ENCODE data around the gene VSX1.

Gene VSX1

DNA sequence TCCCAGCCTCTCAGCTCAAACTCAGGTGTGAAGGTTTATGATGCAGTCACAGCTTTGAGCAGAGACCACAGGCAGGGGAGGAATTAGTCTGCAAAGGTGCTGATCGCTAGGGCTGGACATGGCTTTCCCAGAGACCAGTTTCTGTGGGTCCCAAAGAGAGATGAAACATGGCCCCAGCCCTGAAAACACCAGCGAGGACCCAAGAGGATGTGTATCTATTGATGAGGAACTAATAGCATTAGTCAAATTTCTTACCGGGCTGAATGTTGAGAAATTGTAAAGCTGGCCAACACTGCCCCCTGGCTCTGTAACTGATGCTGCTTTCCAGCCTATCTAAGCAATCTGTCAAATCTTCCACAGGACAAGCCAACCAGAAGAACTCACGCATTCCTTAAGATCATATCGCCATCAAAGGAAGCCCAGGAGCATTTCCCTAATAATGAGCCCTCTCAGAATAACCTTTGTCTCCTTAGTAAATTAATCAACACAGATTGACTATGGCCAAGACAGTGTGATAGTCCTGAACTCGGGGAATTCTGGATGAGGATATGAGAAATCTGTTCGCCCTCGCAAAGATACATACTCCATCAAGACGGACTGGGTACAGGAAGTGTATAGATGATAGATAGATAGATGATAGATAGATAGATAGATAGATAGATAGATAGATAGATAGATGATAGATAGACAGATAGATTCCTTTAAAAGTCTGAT lies 16.2 kb downstream of the VSX1 start:
- DNase-seq (ENCODE audit: low read depth in 1 of 2, low spot score in 1 of 2), result peak in 1 of 2 donors; percentile 43

GRCh38 chr20:25065072-25065624 lies 16.8 kb downstream of the VSX1 start:
- DNase-seq (ENCODE audit: low read depth in 1 of 2, low spot score in 1 of 2), result no peak

- no peak for DNase-seq (ENCODE audit: low read depth in 1 of 2, low spot score in 1 of 2)
Observed at GRCh38 chr20:25064561-25065071, 17.3 kb downstream of the VSX1 start.

GRCh38 chr20:25063981-25064380 lies 18.0 kb downstream of the VSX1 start:
- no peak for DNase-seq (ENCODE audit: low read depth in 1 of 2, low spot score in 1 of 2)

GRCh38 chr20:25063546-25063945 lies 18.4 kb downstream of the VSX1 start:
- DNase-seq (ENCODE audit: low read depth in 1 of 2, low spot score in 1 of 2), result no peak

DNA sequence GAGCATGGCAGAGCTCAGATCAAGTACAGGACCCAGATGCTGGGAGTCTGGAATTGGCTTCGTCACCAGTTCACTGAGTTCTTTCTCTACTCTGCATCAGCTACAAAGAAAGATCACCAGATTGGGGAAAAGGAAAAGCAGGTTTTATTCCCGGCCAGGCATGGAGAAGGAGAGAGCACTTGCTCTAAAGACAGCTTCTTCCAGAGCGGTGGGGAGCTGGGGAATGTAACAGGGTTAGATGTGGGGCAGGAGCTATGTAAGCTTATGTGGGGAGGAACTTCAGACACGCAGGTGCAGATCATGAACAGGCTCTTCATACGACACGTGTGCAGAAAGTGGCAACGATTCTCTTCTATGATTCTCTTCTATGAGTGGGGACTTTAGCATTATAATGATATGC lies 19.1 kb downstream of the VSX1 start:
- DNase-seq (ENCODE audit: low read depth in 1 of 2, low spot score in 1 of 2), result no peak

- DNase-seq (ENCODE audit: low read depth in 1 of 2, low spot score in 1 of 2), result no peak
Observed at GRCh38 chr20:25061821-25062530, 20.0 kb downstream of the VSX1 start.

DNA sequence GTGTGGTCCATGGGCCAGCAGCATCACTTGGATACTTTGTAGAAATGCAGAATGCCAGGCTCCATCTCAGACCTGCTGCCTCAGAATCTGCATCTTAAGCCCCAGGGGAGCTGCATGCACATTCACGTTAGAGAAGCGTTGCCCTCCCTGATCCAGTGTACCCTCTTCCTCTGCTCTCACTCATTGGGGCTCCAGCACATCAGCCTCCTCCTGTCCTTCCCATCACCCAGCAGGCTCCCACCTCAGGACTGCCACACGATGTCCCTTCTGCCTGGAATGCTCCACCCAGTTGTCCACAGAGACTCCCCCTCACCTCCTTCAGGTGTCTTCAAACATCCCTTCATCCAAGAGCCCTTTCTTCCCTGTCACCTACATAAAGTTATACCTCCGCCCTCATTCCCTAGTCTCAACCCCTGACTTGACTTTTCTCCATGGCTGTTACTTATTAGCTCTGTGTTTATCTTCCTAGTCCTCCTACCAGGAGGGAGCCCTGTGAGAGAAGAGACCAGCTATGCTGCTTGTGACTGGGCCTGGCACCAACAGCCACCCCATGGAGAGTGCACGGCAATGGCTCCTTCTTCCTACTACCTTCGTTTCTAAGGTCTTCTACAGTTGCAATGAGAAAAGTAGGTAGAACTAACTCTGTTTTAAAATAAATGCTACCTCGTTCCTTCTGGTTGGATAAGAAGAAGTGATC lies 20.7 kb downstream of the VSX1 start:
- no peak for DNase-seq (ENCODE audit: low read depth in 1 of 2, low spot score in 1 of 2)

GRCh38 chr20:25059866-25060465 lies 22.0 kb downstream of the VSX1 start:
- DNase-seq (ENCODE audit: low read depth in 1 of 2, low spot score in 1 of 2), result no peak

DNA sequence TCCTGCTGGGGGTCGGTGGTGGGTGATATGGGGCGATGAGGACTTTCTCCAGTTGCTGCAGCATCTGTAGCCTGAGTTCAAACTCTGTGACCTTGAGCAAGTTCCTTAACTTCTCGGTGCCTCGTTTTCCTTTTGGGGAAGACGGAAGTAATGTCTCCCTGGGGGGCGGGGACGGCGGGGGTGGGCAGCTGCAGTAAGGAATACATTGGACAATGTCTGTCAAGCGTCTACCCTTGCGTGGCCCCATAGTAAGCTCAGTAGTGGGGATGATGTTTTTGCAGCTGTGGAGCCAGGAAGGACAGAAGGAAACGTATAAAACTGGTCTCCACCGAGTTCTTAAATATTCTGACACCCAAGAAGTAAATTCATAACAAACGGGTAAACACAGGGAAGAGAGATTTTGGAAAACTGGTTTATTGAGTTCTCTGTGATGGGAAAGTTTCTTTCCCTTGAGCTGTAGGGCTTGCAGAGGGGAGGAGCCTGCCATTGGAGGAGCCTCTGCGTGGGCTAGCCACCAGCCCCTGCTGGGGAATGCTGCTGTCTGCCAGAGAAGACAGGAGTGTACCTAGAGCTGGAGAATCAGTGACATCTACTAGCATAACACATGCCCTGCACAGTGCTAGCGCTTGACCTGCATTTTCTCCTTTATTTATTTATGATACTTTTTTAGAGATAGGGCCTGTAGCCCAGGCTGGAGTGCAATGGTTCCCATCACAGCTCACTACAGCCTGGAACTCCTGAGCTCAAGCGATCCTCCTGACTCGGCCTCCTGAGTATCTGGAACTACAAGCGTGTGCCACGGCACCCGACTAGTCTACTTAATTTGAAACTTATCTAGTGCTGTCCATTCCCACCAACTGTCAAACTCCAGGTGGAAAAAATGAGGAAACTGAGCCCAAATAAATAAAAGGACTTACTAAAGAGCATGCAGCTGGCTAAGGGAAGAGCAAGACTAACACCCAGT lies 22.8 kb downstream of the VSX1 start:
- no peak for DNase-seq (ENCODE audit: low read depth in 1 of 2, low spot score in 1 of 2)

DNA sequence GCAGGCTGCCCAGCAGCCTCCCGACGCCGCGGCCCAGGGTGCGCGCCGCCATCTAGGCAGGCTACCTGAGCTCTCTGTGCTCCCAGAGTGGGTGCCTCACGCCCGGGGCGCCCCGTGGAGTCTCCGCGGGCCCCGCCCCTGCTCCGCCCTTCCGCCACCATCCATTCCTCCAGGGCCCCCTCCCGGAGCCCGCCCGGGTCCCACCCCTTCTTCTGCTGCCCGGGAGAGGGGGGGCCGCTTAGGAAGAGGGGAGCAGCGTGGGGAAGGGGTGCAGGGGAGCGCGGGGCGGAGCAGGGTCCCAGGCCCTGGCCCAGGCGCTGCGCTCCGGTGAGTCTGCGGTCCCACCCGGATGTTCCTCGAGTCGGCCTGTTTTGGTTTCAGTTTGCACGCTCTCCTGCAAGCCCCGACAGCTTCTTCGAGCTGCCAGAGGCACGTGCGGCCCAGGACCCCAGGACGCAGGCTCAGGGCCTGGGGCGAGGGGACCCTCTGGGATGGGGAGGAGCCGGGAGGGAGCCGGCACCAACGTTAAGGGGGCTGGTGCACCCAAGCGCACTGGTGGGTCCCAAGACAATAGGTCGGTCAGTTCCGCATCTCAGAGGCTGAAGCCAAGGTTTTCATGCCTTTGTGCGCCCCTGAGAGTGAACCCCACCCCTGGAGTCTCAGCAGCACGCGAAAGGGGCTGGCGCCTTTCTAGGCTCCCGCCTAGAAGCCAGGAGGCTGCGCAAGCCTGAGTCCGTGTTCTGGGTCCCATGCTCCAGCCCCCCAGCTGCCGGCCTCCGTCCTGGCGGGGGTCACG lies 23.7 kb downstream of the VSX1 start, which contains the start of gene ACSS1:
Gene ACSS1 (minus strand): TSS at position 89 of the 796 bp plus-strand sequence. CDS start 37 bp downstream, at position 52.
- peak; percentile 48 to 55 for DNase-seq (ENCODE audit: low read depth in 1 of 2, low spot score in 1 of 2)

DNA sequence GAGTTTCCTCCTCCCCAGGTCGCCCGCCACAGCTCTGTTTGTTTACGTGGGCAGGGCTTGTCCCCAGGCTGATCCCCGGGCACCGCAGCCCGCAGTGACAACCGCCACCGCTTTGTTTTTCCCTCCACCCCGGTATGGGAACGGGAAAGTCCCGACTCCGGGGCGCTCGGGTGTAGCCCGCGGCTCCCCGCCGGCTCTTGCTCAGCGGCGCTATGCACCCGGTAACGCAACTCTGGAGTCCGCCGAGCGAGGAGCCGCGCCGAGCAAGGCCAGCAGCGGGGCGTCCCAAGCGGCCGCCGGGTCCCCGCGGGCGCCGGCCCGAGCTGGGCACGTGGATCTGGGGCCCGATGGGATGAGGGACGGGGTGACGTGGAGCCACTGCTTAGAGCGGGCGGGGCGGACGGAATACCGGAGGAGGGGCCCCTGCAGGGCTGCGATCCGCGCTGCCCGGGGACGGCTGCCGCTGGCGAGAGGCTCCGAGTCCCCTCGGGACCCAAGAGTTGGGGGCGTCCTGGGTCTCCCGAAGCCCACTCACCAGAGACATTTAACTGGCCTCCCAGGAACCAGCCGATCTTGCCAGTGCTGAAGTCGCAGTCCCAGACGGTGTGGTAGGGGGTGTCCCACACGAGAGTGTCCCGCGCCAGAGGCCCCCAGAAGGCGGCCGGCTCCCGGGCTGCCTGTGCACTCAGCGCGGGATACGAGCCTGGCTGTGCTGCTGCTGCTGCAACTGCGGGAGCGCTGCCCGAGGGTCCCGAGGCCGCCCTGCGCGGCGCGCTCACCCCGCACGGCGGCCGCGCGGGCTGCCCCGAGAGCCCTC lies 24.5 kb downstream of the VSX1 start:
- peak; percentile 39 to 53 for DNase-seq (ENCODE audit: low read depth in 1 of 2, low spot score in 1 of 2)

- DNase-seq (ENCODE audit: low read depth in 1 of 2, low spot score in 1 of 2), result no peak
Observed at GRCh38 chr20:25056690-25057233, 25.2 kb downstream of the VSX1 start.

- no peak for DNase-seq (ENCODE audit: low read depth in 1 of 2, low spot score in 1 of 2)
Observed at GRCh38 chr20:25055711-25056495, 26.0 kb downstream of the VSX1 start.

DNA sequence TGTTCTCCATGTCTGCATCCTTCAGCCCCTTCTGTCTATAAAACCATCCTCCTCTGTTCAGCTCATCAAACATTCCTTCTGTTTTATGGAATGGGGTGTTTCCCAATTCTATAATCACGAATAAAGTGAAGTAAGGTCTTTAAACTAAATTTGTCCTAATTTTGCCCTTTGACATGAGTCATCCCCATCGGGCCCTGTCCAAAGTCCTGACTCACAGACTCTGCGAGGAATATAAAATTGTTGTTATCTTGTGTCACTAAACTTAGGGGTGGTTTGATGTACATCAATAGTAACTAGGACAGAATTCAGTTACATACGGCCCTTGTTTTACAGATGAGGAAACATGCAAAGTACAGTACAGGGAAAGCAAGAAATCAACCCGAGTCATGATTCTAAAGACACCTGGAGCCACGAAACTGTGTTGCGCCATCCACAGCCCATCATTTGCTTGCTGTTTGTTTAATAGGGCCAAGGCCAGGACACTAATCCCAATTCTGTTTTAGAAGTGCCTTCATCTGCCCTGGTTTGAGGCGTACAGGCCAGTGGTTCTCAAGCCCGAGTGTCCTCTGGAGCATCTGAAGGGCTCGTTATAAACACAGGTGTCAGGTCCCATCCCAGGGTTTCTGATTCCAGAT lies 26.8 kb downstream of the VSX1 start:
- no peak for DNase-seq (ENCODE audit: low read depth in 1 of 2, low spot score in 1 of 2)

DNA sequence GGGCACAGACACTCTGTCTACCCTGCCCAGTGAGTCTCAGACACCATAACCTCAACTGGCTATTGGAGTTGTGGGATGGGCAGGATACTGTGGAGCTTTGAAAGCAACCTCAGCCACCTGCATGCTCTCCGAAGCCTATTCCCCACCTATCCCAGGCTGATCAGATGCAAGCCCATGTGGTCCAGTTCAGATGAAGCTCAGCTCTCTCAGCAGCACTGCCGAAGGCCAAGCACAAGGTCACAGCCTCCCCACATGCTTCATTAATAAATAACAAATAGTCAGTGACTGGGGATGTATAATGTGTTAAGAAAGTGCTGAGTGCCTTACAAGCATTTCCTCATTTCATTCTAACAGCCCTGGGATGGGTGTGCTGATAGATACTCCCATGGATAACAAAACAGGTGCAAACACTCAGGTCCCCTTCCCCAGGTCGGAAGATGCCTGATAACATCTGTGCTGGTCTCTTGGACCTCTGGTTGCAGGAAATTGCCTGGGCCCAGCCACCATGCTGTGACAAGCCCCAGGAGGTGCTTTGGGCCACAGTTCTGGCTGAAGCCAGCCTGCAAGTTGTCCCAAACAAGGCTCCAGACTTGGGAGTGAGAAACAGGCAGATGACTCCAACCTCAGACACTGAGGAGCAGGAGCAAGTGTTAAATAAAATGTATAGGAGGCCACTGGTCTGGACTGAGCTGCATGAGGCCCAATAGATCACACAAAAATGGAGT lies 27.7 kb downstream of the VSX1 start:
- DNase-seq (ENCODE audit: low read depth in 1 of 2, low spot score in 1 of 2), result no peak

Data from activated CD4-positive, alpha-beta T cell treated with anti-CD3 and anti-CD28 coated beads, Interleukin-2, amount 50 U/mL, for 24 hours (primary cell).